ENCODE results near the gene STX17.

Gene STX17

GRCh38 chr9:99964336-99964735 is 57.9 kb downstream of the STX17 start:
- H3K36me3 Mint-ChIP-seq (ENCODE audit: low read depth), result peaks cover 22% of the 10 kb centered on the region
- no peaks in the 10 kb centered on the region for H3K27me3 Mint-ChIP-seq (ENCODE audit: low read depth)
- no peaks in the 10 kb centered on the region for H3K4me1 Mint-ChIP-seq

GRCh38 chr9:99966001-99966400 is 59.5 kb downstream of the STX17 start:
- Mint-ChIP-seq H3K27ac (no peak overlapping the region), H3K36me3 (ENCODE audit: low read depth) (peaks cover 24% of the 10 kb centered on the region), H3K4me1 (no peaks in the 10 kb centered on the region), H3K27me3 (ENCODE audit: low read depth) (no peaks in the 10 kb centered on the region), H3K4me3 (no peak overlapping the region), H3K9me3 (no peaks in the 10 kb centered on the region)
- TF ChIP-seq CTCF (IDR thresholded peaks at IDR 0.05; ENCODE audit: unreplicated experiment in 3 of 3), result no peak

More at GRCh38 chr9:99964336-99964735, 57.9 kb downstream of the STX17 start:
- no peak for TF ChIP-seq CTCF (IDR thresholded peaks at IDR 0.05; ENCODE audit: unreplicated experiment in 3 of 3)
- Mint-ChIP-seq H3K9me3 (no peaks in the 10 kb centered on the region), H3K4me3 (no peak overlapping the region), H3K27ac (no peak overlapping the region)

GRCh38 chr9:99966716-99967115 is 60.3 kb downstream of the STX17 start:
- Mint-ChIP-seq H3K9me3 (no peaks in the 10 kb centered on the region), H3K27ac (no peak overlapping the region), H3K4me3 (no peak overlapping the region), H3K36me3 (ENCODE audit: low read depth) (peaks cover 21% of the 10 kb centered on the region), H3K27me3 (ENCODE audit: low read depth) (no peaks in the 10 kb centered on the region), H3K4me1 (no peaks in the 10 kb centered on the region)
- no peak for TF ChIP-seq CTCF (IDR thresholded peaks at IDR 0.05; ENCODE audit: unreplicated experiment in 3 of 3)

GRCh38 chr9:99967457-99967856 is 61.0 kb downstream of the STX17 start:
- Mint-ChIP-seq H3K27ac (no peak overlapping the region), H3K27me3 (ENCODE audit: low read depth) (no peaks in the 10 kb centered on the region), H3K4me1 (no peaks in the 10 kb centered on the region), H3K9me3 (no peaks in the 10 kb centered on the region), H3K4me3 (no peak overlapping the region), H3K36me3 (ENCODE audit: low read depth) (peaks cover 17% of the 10 kb centered on the region)
- TF ChIP-seq CTCF (IDR thresholded peaks at IDR 0.05; ENCODE audit: unreplicated experiment in 3 of 3), result no peak

- Mint-ChIP-seq H3K9me3 (no peaks in the 10 kb centered on the region), H3K27me3 (ENCODE audit: low read depth) (no peaks in the 10 kb centered on the region), H3K4me3 (no peak overlapping the region), H3K27ac (no peak overlapping the region), H3K36me3 (ENCODE audit: low read depth) (peaks cover 18% of the 10 kb centered on the region), H3K4me1 (no peaks in the 10 kb centered on the region)
- no peak for TF ChIP-seq CTCF (IDR thresholded peaks at IDR 0.05; ENCODE audit: unreplicated experiment in 3 of 3)
These were observed 64.0 kb downstream of the STX17 start for GRCh38 chr9:99970481-99970880.

- no peaks in the 10 kb centered on the region for H3K27me3 Mint-ChIP-seq (ENCODE audit: low read depth)
- TF ChIP-seq CTCF (IDR thresholded peaks at IDR 0.05; ENCODE audit: unreplicated experiment in 3 of 3), result no peak
- H3K27ac Mint-ChIP-seq, result no peak overlapping the region
- peaks cover 21% of the 10 kb centered on the region for H3K36me3 Mint-ChIP-seq (ENCODE audit: low read depth)
- no peaks in the 10 kb centered on the region for H3K4me1 Mint-ChIP-seq
- no peak overlapping the region for H3K4me3 Mint-ChIP-seq
- no peaks in the 10 kb centered on the region for H3K9me3 Mint-ChIP-seq
These were observed 65.0 kb downstream of the STX17 start for GRCh38 chr9:99971410-99971809.

Measured in nephron (organoid).